ENCODE measurements around the gene PCDHGA3.

DNA sequence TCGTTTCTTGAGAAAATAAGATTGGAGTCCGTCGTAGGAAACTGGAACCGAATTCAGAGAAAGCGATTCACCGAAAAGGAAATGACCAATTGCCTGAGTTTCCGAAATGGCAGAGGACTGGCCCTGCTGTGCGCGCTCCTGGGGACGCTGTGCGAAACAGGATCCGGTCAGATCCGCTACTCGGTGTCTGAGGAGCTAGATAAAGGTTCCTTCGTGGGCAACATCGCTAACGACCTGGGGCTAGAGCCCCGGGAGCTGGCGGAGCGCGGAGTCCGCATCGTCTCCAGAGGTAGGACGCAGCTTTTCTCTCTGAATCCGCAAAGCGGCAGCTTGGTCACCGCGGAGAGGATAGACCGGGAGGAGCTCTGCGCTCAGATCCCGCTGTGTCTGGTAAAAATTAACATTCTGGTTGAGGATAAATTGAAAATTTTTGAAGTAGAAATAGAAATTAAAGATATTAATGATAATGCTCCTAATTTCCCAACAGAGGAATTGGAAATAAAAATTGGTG lies 379 bp downstream of the PCDHGA3 start:
- TF ChIP-seq CTCF (IDR thresholded peaks at IDR 0.05) (no peak), POLR2A (IDR thresholded peaks at IDR 0.05) (no peak), EP300 (IDR thresholded peaks at IDR 0.05) (no peak), POLR2AphosphoS5 (IDR thresholded peaks at IDR 0.05) (no peak)

Measured in gastroesophageal sphincter (tissue), 3 donors.